Raji (cell line): Measurements from ENCODE around the gene PAQR8.
A peak's percentile ranks its signal among the peaks of the same experiment; 100 is the strongest.

Experiments
- POLR2A ChIP-seq: IDR thresholded peaks from 2 replicates; pipeline ENCODE4 v1.6.1; 2011; ENCODE audit warnings: low read depth, low read length, control low read depth; ENCODE audit not compliant: insufficient read depth

Gene PAQR8

GRCh38 chr6:52361945-52362442 lies at the start of gene PAQR8:
Gene PAQR8, plus strand, starts transcription at chr6:52362151. Its CDS starts 41,063 bp downstream, at chr6:52403214.
- peak; percentile 49; the same call in 1 of the 2 replicates for TF ChIP-seq POLR2A

- TF ChIP-seq POLR2A, result no peak
Observed at GRCh38 chr6:52312461-52312860, 49.5 kb upstream of the PAQR8 start.

GRCh38 chr6:52314752-52315151 lies 47.2 kb upstream of the PAQR8 start:
- TF ChIP-seq POLR2A, result no peak

GRCh38 chr6:52317211-52317610 lies 44.7 kb upstream of the PAQR8 start:
- TF ChIP-seq POLR2A, result no peak

GRCh38 chr6:52317841-52318581 lies 43.9 kb upstream of the PAQR8 start:
- TF ChIP-seq POLR2A, result no peak

GRCh38 chr6:52324189-52324588 lies 37.8 kb upstream of the PAQR8 start:
- no peak for TF ChIP-seq POLR2A

- TF ChIP-seq POLR2A, result no peak
Observed at GRCh38 chr6:52325695-52326471, 36.1 kb upstream of the PAQR8 start.

GRCh38 chr6:52326540-52327364 lies 35.2 kb upstream of the PAQR8 start:
- TF ChIP-seq POLR2A, result no peak

GRCh38 chr6:52328303-52328662 lies 33.7 kb upstream of the PAQR8 start:
- TF ChIP-seq POLR2A, result no peak

- no peak for TF ChIP-seq POLR2A
Observed at GRCh38 chr6:52328729-52329128, 33.2 kb upstream of the PAQR8 start.

- peak; percentile 22; the same call in 1 of the 2 replicates for TF ChIP-seq POLR2A
Observed at GRCh38 chr6:52330470-52330869, 31.5 kb upstream of the PAQR8 start.

GRCh38 chr6:52331793-52332457 lies 30.0 kb upstream of the PAQR8 start:
- TF ChIP-seq POLR2A, result no peak

- TF ChIP-seq POLR2A, result no peak
Observed at GRCh38 chr6:52333840-52334200, 28.1 kb upstream of the PAQR8 start.

GRCh38 chr6:52335576-52335975 lies 26.4 kb upstream of the PAQR8 start:
- no peak for TF ChIP-seq POLR2A

- no peak for TF ChIP-seq POLR2A
Observed at GRCh38 chr6:52336919-52337561, 24.9 kb upstream of the PAQR8 start.
